Measurements from ENCODE around the gene CABLES2.

CABLES2 gene

GRCh38 chr20:62378215-62378614 is 28.9 kb downstream of the CABLES2 start:
- no peak overlapping the region for H3K4me2 ChIP-seq (ENCODE audit: low read length)
- peaks cover 12% of the 10 kb centered on the region for H3K36me3 ChIP-seq (ENCODE audit: insufficient read depth, low read length)
- H3F3A ChIP-seq (ENCODE audit: insufficient read depth, low read length), result no peaks in the 10 kb centered on the region
- H3K79me2 ChIP-seq (ENCODE audit: insufficient read depth, low read length), result no peaks in the 10 kb centered on the region
- no peaks in the 10 kb centered on the region for H3K9me3 ChIP-seq (ENCODE audit: low read length)
- no peaks in the 10 kb centered on the region for H3K27me3 ChIP-seq (ENCODE audit: insufficient read depth, low read length)
- no peak overlapping the region for H3K27ac ChIP-seq (ENCODE audit: low read depth, low read length, poor library complexity, severe bottlenecking)
- H3K4me3 ChIP-seq (ENCODE audit: low read depth, low read length, poor library complexity, severe bottlenecking), result no peak overlapping the region
- no peak overlapping the region for H2AFZ ChIP-seq (ENCODE audit: low read length)
- no peak overlapping the region for H3K9ac ChIP-seq (ENCODE audit: low read length)
- TF ChIP-seq EZH2 (IDR thresholded peaks at IDR 0.05; ENCODE audit: borderline replicate concordance, low read length) (no peak), CTCF (IDR thresholded peaks at IDR 0.05; ENCODE audit: low read length) (no peak)
- no peaks in the 10 kb centered on the region for H4K20me1 ChIP-seq (ENCODE audit: insufficient read depth, low read length)
- no peaks in the 10 kb centered on the region for H3K9me2 ChIP-seq (ENCODE audit: low read depth, low read length)
- no peaks in the 10 kb centered on the region for H3K4me1 ChIP-seq (ENCODE audit: insufficient read depth, low read length, severe bottlenecking)

GRCh38 chr20:62377615-62378178 is 29.4 kb downstream of the CABLES2 start:
- no peaks in the 10 kb centered on the region for H3K4me1 ChIP-seq (ENCODE audit: insufficient read depth, low read length, severe bottlenecking)
- no peak overlapping the region for H3K4me3 ChIP-seq (ENCODE audit: low read depth, low read length, poor library complexity, severe bottlenecking)
- H3K9me2 ChIP-seq (ENCODE audit: low read depth, low read length), result no peaks in the 10 kb centered on the region
- no peak overlapping the region for H3K27ac ChIP-seq (ENCODE audit: low read depth, low read length, poor library complexity, severe bottlenecking)
- H3K9ac ChIP-seq (ENCODE audit: low read length), result no peak overlapping the region
- H3K79me2 ChIP-seq (ENCODE audit: insufficient read depth, low read length), result no peaks in the 10 kb centered on the region
- no peak overlapping the region for H2AFZ ChIP-seq (ENCODE audit: low read length)
- no peaks in the 10 kb centered on the region for H3K9me3 ChIP-seq (ENCODE audit: low read length)
- H3K36me3 ChIP-seq (ENCODE audit: insufficient read depth, low read length), result peaks cover 12% of the 10 kb centered on the region
- no peaks in the 10 kb centered on the region for H4K20me1 ChIP-seq (ENCODE audit: insufficient read depth, low read length)
- TF ChIP-seq CTCF (IDR thresholded peaks at IDR 0.05; ENCODE audit: low read length) (no peak), EZH2 (IDR thresholded peaks at IDR 0.05; ENCODE audit: borderline replicate concordance, low read length) (no peak)
- H3K4me2 ChIP-seq (ENCODE audit: low read length), result no peak overlapping the region
- H3F3A ChIP-seq (ENCODE audit: insufficient read depth, low read length), result no peaks in the 10 kb centered on the region
- no peaks in the 10 kb centered on the region for H3K27me3 ChIP-seq (ENCODE audit: insufficient read depth, low read length)

GRCh38 chr20:62377064-62377461 is 30.0 kb downstream of the CABLES2 start:
- Histone ChIP-seq H3K27ac (ENCODE audit: low read depth, low read length, poor library complexity, severe bottlenecking) (no peak overlapping the region), H3K27me3 (ENCODE audit: insufficient read depth, low read length) (no peaks in the 10 kb centered on the region), H3K79me2 (ENCODE audit: insufficient read depth, low read length) (no peaks in the 10 kb centered on the region), H3K9ac (ENCODE audit: low read length) (no peak overlapping the region), H2AFZ (ENCODE audit: low read length) (no peak overlapping the region), H3K4me3 (ENCODE audit: low read depth, low read length, poor library complexity, severe bottlenecking) (no peak overlapping the region), H3K36me3 (ENCODE audit: insufficient read depth, low read length) (peaks cover 8% of the 10 kb centered on the region), H3F3A (ENCODE audit: insufficient read depth, low read length) (no peaks in the 10 kb centered on the region), H4K20me1 (ENCODE audit: insufficient read depth, low read length) (no peaks in the 10 kb centered on the region), H3K4me2 (ENCODE audit: low read length) (no peak overlapping the region), H3K4me1 (ENCODE audit: insufficient read depth, low read length, severe bottlenecking) (no peaks in the 10 kb centered on the region), H3K9me3 (ENCODE audit: low read length) (no peaks in the 10 kb centered on the region), H3K9me2 (ENCODE audit: low read depth, low read length) (no peaks in the 10 kb centered on the region)
- TF ChIP-seq CTCF (IDR thresholded peaks at IDR 0.05; ENCODE audit: low read length) (no peak), EZH2 (IDR thresholded peaks at IDR 0.05; ENCODE audit: borderline replicate concordance, low read length) (no peak)

All from OCI-LY1 (cell line).